Lung (tissue), 12 donors: Measurements from ENCODE around the gene SERPINB2. TPM values are rescaled to one million over a fixed set of nuclear protein-coding genes. Genes with fewer than 3 reads are reported as not detected.
A peak's percentile ranks its signal among the peaks of the same experiment; 100 is the strongest.
"Not testable (repeated sequence)": the region's sequence is repeated elsewhere in the genome, so short reads cannot be mapped to it uniquely, and the experiment has no call there.

Experiments
- ATAC-seq: fragments of 200-7000 bp; cut with Tn5 transposase; one replicate; pipeline ENCODE4 v1.9.1; 2020; ENCODE audit warnings: moderate number of reproducible peaks; ENCODE audit not compliant: insufficient read depth, low FRiP score
- DNase-seq, 3 donors: peaks; one replicate each; pipeline ENCODE4 v3.0.0-alpha.2; 2013 to 2017
- H3K27ac ChIP-seq, 2 donors: one replicate each; pipeline ENCODE4 v1.5.1; 2013; ENCODE audit warnings: mild to moderate bottlenecking in 2 of 2, moderate library complexity in 2 of 2, control low read depth in 1 of 2, inconsistent platforms in 1 of 2, low read depth in 1 of 2, low read length in 1 of 2
- H3K27me3 ChIP-seq, 3 donors: one replicate each; pipeline ENCODE4 v1.5.1; 2013; ENCODE audit warnings: low read length in 2 of 3; ENCODE audit not compliant: control insufficient read depth in 3 of 3, insufficient read depth in 3 of 3
- H3K36me3 ChIP-seq, 4 donors: one replicate each; pipeline ENCODE4 v1.5.1; 2013; ENCODE audit warnings: low read length in 4 of 4, mild to moderate bottlenecking in 1 of 4, moderate library complexity in 1 of 4; ENCODE audit not compliant: control insufficient read depth in 4 of 4, insufficient read depth in 4 of 4
- H3K4me1 ChIP-seq, 5 donors: one replicate each; pipeline ENCODE4 v1.5.1; 2013; ENCODE audit warnings: low read length in 5 of 5, mild to moderate bottlenecking in 2 of 5, moderate library complexity in 1 of 5; ENCODE audit not compliant: control insufficient read depth in 5 of 5, insufficient read depth in 5 of 5
- H3K4me3 ChIP-seq: one replicate; pipeline ENCODE4 v1.5.1; 2013; ENCODE audit warnings: mild to moderate bottlenecking, control low read depth, moderate library complexity
- H3K9ac ChIP-seq, 2 donors: one replicate each; pipeline ENCODE4 v1.5.1; 2013; ENCODE audit warnings: low read length in 2 of 2, control low read depth in 1 of 2; ENCODE audit not compliant: insufficient read depth in 1 of 2
- H3K9me3 ChIP-seq, 4 donors: one replicate each; pipeline ENCODE4 v1.5.1; 2013; ENCODE audit warnings: low read length in 3 of 4, mild to moderate bottlenecking in 1 of 4, moderate library complexity in 1 of 4; ENCODE audit not compliant: control insufficient read depth in 4 of 4, insufficient read depth in 3 of 4
- WGBS, 2 donors: extraction: QIAGEN DNeasy Blood & Tissue Kit; methylation state at CpG; one replicate each; pipeline ENCODE4 v1.1.7; 2013; 5-methylcytosine and 5-hydroxymethylcytosine counted together
- polyA plus RNA-seq, 2 donors: library from polyadenylated mRNA; stranded (reverse); fragments of 200-250 nt; gene quantifications; one replicate each; pipeline ENCODE4 v1.2.1, GENCODE V29; 2013
- total RNA-seq, 2 donors: library from RNA; depleted of rRNA in 1 of 2; stranded (reverse); fragments of >200 nt in 1 of 2; gene quantifications; one replicate each; pipeline ENCODE4 v1.2.1, GENCODE V29; 2014 to 2021
- TF ChIP-seq, protein P1 (sequence below): IDR thresholded peaks from 2 replicates; pipeline ENCODE4 v1.5.1; 2012; ENCODE audit warnings: mild to moderate bottlenecking; ENCODE audit errors: control extremely low read depth, extremely low read depth
- donor health status: control.
- donor health status: control.
- donor health status: Bipolar disorder and iron deficiency.
- donor health status: healthy.
- donor health status: DM: yes; HTN: yes; CAD: no.

Gene SERPINB2
- total and polyA plus RNA-seq, 4 donors = 1.3 to 14.5 (median 2.8) TPM

GRCh38 chr18:63936932-63937393 is 49.5 kb downstream of the SERPINB2 start:
- peak overlapping the region in 1 of 2 donors; percentile 37 for H3K9ac ChIP-seq
- H3K4me3 ChIP-seq = no peak overlapping the region
- H3K36me3 ChIP-seq = no peaks in the 10 kb centered on the region
- ATAC-seq (no peak), DNase-seq (no peak)
- no peaks in the 10 kb centered on the region for H3K9me3 ChIP-seq
- TF ChIP-seq, protein P1, sequence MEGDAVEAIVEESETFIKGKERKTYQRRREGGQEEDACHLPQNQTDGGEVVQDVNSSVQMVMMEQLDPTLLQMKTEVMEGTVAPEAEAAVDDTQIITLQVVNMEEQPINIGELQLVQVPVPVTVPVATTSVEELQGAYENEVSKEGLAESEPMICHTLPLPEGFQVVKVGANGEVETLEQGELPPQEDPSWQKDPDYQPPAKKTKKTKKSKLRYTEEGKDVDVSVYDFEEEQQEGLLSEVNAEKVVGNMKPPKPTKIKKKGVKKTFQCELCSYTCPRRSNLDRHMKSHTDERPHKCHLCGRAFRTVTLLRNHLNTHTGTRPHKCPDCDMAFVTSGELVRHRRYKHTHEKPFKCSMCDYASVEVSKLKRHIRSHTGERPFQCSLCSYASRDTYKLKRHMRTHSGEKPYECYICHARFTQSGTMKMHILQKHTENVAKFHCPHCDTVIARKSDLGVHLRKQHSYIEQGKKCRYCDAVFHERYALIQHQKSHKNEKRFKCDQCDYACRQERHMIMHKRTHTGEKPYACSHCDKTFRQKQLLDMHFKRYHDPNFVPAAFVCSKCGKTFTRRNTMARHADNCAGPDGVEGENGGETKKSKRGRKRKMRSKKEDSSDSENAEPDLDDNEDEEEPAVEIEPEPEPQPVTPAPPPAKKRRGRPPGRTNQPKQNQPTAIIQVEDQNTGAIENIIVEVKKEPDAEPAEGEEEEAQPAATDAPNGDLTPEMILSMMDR = no peak
- 31 to 34% methylated on average over 19 of the region's 19 CpGs for WGBS, 2 donors
- H3K4me1 ChIP-seq = peaks cover 0 to 9% (median 0%) of the 10 kb centered on the region in 5 donors
- peaks cover 0 to 26% (median 14%) of the 10 kb centered on the region in 3 donors for H3K27me3 ChIP-seq
- no peak overlapping the region for H3K27ac ChIP-seq

- Histone ChIP-seq H3K27ac (no peak overlapping the region), H3K9me3 (no peaks in the 10 kb centered on the region), H3K4me3 (no peak overlapping the region), H3K27me3 (peaks cover 0 to 17% (median 12%) of the 10 kb centered on the region in 3 donors), H3K4me1 (peaks cover 0 to 9% (median 0%) of the 10 kb centered on the region in 5 donors), H3K9ac (no peak overlapping the region), H3K36me3 (no peaks in the 10 kb centered on the region)
- 90 to 93% methylated on average over 8 of the region's 8 CpGs for WGBS, 2 donors
- ATAC-seq (no peak), DNase-seq (no peak)
- TF ChIP-seq, protein P1 = no peak
Observed at GRCh38 chr18:63940008-63940407, 52.5 kb downstream of the SERPINB2 start.

- H3K27ac ChIP-seq, H3K4me3 ChIP-seq, DNase-seq, H3K4me1 ChIP-seq, ATAC-seq, H3K36me3 ChIP-seq, H3K9me3 ChIP-seq, H3K9ac ChIP-seq: not testable (repeated sequence)
- peaks cover 0 to 16% (median 12%) of the 10 kb centered on the region in 3 donors for H3K27me3 ChIP-seq
- WGBS, 2 donors = 86 to 87% methylated on average over 17 of the region's 17 CpGs
Observed at GRCh38 chr18:63940543-63941050, 53.1 kb downstream of the SERPINB2 start.

GRCh38 chr18:63947051-63947790 is 59.7 kb downstream of the SERPINB2 start:
- peaks cover 0 to 10% (median 6%) of the 10 kb centered on the region in 3 donors for H3K27me3 ChIP-seq
- 83 to 97% methylated on average over 3 of the region's 3 CpGs for WGBS, 2 donors
- H3K4me3 ChIP-seq = no peak overlapping the region
- no peak overlapping the region for H3K9ac ChIP-seq
- no peak overlapping the region for H3K27ac ChIP-seq
- ATAC-seq (no peak), DNase-seq (no peak)
- no peaks in the 10 kb centered on the region for H3K36me3 ChIP-seq
- no peaks in the 10 kb centered on the region for H3K9me3 ChIP-seq
- H3K4me1 ChIP-seq = peaks cover 0 to 5% (median 0%) of the 10 kb centered on the region in 5 donors
- TF ChIP-seq, protein P1 = no peak
